GM23248 (cell line): Measurements from ENCODE around the gene DICER1.

Experiments used
- EZH2 ChIP-seq: fragments of 200-600 bp; sonication (generic); IDR thresholded peaks from 2 replicates; pipeline ENCODE4 v1.6.1; 2018; ENCODE audit warnings: antibody characterized with exemption, mild to moderate bottlenecking; ENCODE audit not compliant: insufficient read depth, poor library complexity, severe bottlenecking
- EZH2phosphoT487 ChIP-seq: fragments of 200-600 bp; sonication (generic); IDR thresholded peaks from 2 replicates; pipeline ENCODE4 v1.6.1; 2018; ENCODE audit warnings: antibody characterized with exemption, moderate library complexity, mild to moderate bottlenecking, low read depth; ENCODE audit not compliant: insufficient read depth

GRCh38 chr14:95088665-95089064, 68.7 kb downstream of the DICER1 start:
- TF ChIP-seq EZH2 (no peak), EZH2phosphoT487 (no peak)
